Nephron progenitor cell (in vitro differentiated cells): Measurements from ENCODE around the gene STAT3.

Source experiments
- DNase-seq: peaks from one replicate; pipeline ENCODE4 v3.0.0; 2021
- H3K27ac Mint-ChIP-seq: 2 replicates; pipeline ENCODE4 v1.8.0; 2021; ENCODE audit warnings: mild to moderate bottlenecking, moderate library complexity, mixed read lengths
- H3K27me3 Mint-ChIP-seq: 2 replicates; pipeline ENCODE4 v1.8.0; 2021; ENCODE audit warnings: mild to moderate bottlenecking, low read depth, mixed read lengths; ENCODE audit not compliant: poor library complexity
- H3K36me3 Mint-ChIP-seq: 2 replicates; pipeline ENCODE4 v1.8.0; 2021; ENCODE audit warnings: low read depth, mixed read lengths
- H3K4me1 Mint-ChIP-seq: 2 replicates; pipeline ENCODE4 v1.8.0; 2021; ENCODE audit warnings: mixed read lengths
- H3K4me3 Mint-ChIP-seq: 2 replicates; pipeline ENCODE4 v1.8.0; 2021; ENCODE audit warnings: mild to moderate bottlenecking, moderate library complexity, mixed read lengths
- H3K9me3 Mint-ChIP-seq: 2 replicates; pipeline ENCODE4 v1.8.0; 2021; ENCODE audit warnings: mild to moderate bottlenecking, moderate library complexity, mixed read lengths
- CTCF ChIP-seq: fragments of 200-600 bp; sonication (generic); IDR thresholded peaks from 2 replicates; pipeline ENCODE4 v1.5.0; 2021; ENCODE audit warnings: antibody characterized with exemption

Gene STAT3

DNA sequence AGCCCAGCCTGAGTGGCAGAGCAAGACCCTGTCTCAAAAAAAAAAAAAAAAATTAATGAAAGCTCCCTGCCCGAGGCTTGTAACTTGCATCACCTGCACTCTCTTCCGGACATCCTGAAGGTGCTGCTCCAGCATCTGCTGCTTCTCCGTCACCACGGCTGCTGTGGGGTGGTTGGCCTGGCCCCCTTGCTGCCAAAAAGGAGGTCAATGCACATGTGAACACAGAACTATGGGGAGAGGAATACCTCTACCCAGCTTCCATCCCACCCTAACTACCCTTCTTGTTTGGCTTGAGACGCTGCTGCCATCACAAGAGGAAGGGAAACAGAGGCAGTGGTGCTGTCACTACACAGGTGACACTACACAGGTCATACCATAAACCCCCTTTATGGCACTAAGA, 49.0 kb downstream of the STAT3 start:
- H3K27ac Mint-ChIP-seq = no peak overlapping the region
- H3K36me3 Mint-ChIP-seq = peaks cover 54% of the 10 kb centered on the region
- TF ChIP-seq CTCF = no peak
- H3K27me3 Mint-ChIP-seq = no peaks in the 10 kb centered on the region
- H3K4me3 Mint-ChIP-seq = no peak overlapping the region
- H3K9me3 Mint-ChIP-seq = no peaks in the 10 kb centered on the region
- H3K4me1 Mint-ChIP-seq = peaks cover 16% of the 10 kb centered on the region
- no peak for DNase-seq

DNA sequence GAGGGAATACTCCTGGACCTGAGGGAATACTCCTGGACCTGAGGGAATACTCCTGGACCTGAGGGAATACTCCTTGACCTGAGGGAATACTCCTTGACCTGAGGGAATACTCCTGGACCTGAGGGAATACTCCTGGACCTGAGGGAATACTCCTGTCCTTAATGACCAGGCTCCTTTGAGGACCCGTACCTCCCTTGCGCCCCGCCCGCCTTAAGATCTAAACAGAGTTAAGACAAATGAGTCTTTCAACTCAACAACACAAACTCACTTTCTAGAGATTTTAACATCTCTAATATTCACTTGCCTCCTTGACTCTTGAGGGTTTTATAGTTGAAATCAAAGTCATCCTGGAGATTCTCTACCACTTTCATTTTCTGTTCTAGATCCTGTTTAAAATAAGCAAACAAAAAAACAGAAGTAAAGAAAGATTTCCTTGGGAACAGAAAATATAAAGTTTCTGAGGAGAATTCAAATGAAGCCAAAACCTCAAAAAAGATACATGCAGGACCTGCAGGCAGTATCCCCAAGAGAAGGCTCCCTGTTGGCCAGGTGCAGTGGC, 49.7 kb downstream of the STAT3 start:
- Mint-ChIP-seq H3K4me1 (peaks cover 16% of the 10 kb centered on the region), H3K9me3 (no peaks in the 10 kb centered on the region), H3K4me3 (no peak overlapping the region), H3K27ac (no peak overlapping the region), H3K36me3 (peaks cover 53% of the 10 kb centered on the region), H3K27me3 (no peaks in the 10 kb centered on the region)
- TF ChIP-seq CTCF = no peak
- no peak for DNase-seq

DNA sequence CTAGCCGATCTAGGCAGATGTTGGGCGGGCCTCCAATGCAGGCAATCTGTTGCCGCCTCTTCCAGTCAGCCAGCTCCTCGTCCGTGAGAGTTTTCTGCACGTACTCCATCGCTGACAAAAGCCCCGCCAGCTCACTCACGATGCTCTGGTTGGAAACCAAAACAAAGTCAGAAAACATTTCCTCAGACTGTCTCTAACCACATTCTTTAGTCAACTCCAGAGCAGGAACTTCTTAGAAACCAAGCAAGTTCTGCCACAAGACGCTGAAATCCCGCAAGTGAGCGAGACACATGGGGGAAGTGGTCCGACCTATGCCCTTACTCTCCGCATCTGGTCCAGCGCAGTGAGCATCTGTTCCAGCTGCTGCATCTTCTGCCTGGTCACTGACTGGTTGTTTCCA, 50.8 kb downstream of the STAT3 start:
- TF ChIP-seq CTCF = no peak
- H3K4me1 Mint-ChIP-seq = peaks cover 10% of the 10 kb centered on the region
- no peak overlapping the region for H3K27ac Mint-ChIP-seq
- no peaks in the 10 kb centered on the region for H3K27me3 Mint-ChIP-seq
- H3K36me3 Mint-ChIP-seq = peaks cover 52% of the 10 kb centered on the region
- no peaks in the 10 kb centered on the region for H3K9me3 Mint-ChIP-seq
- H3K4me3 Mint-ChIP-seq = no peak overlapping the region
- DNase-seq = no peak

DNA sequence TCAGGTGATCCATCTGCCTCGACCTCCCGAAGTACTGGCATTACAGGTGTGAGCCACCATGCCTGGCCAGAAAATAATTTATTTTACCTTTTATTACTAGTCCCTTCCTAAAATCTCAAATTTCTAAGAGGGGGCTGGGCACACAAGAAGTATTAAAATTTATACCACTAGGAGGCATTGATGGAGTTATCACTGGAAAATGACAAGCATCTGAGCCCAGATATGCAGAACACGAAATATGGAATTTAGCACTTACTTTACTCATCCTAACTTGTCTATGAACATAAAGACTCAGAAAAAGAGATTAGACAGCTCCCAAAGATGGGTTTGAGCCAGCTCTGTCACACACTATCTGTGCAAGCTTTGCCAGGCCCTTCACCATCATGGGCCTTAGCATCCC, 53.6 kb downstream of the STAT3 start:
- Mint-ChIP-seq H3K4me3 (no peak overlapping the region), H3K4me1 (peaks cover 4% of the 10 kb centered on the region), H3K27me3 (no peaks in the 10 kb centered on the region), H3K27ac (no peak overlapping the region), H3K9me3 (no peaks in the 10 kb centered on the region), H3K36me3 (peaks cover 60% of the 10 kb centered on the region)
- DNase-seq = no peak
- no peak for TF ChIP-seq CTCF

- H3K27me3 Mint-ChIP-seq = no peaks in the 10 kb centered on the region
- no peak overlapping the region for H3K27ac Mint-ChIP-seq
- DNase-seq = no peak
- peaks cover 17% of the 10 kb centered on the region for H3K4me1 Mint-ChIP-seq
- TF ChIP-seq CTCF = no peak
- peaks cover 49% of the 10 kb centered on the region for H3K36me3 Mint-ChIP-seq
- no peak overlapping the region for H3K4me3 Mint-ChIP-seq
- no peaks in the 10 kb centered on the region for H3K9me3 Mint-ChIP-seq
These were observed 55.2 kb downstream of the STAT3 start for GRCh38 chr17:42333053-42333452.
